K562 (cell line): ENCODE data around the gene SIRT3. TPM values are rescaled to one million over a fixed set of nuclear protein-coding genes. Genes with fewer than 3 reads are reported as not detected.

ENCODE experiments used
- ATF1 ChIP-seq, 2 experiments: fragments of 450-650 bp in 1 of 2; IDR thresholded peaks; 2 replicates each; pipeline ENCODE4 v1.6.1; 2016; ENCODE audit warnings: missing compliant biosample characterization in 1 of 2, missing genetic modification characterization in 1 of 2
- CCNT2 ChIP-seq: IDR thresholded peaks from 2 replicates; pipeline ENCODE4 v1.6.1; 2011; ENCODE audit warnings: borderline replicate concordance, low read depth, mild to moderate bottlenecking, moderate library complexity, mixed read lengths, low read length; ENCODE audit not compliant: insufficient read length; ENCODE audit errors: extremely low read depth
- COPS2 ChIP-seq: fragments of 450-650 bp; conservative IDR thresholded peaks from 2 replicates; pipeline ENCODE4 v1.6.1; 2016; ENCODE audit warnings: mild to moderate bottlenecking, moderate library complexity
- EP400 ChIP-seq: fragments of 450-650 bp; IDR thresholded peaks from 2 replicates; pipeline ENCODE4 v1.6.1; 2017; ENCODE audit warnings: antibody characterized with exemption, mild to moderate bottlenecking, moderate library complexity
- GABPA ChIP-seq: fragments of 200-800 bp; sonication (Bioruptor generic); conservative IDR thresholded peaks from 2 replicates; pipeline ENCODE4 v1.6.1; 2016; ENCODE audit warnings: low read depth, missing genetic modification characterization, missing compliant biosample characterization
- HNRNPK ChIP-seq: fragments of 200-400 bp; formaldehyde crosslinking; IDR thresholded peaks from one replicate; pipeline ENCODE4 v1.6.1; 2018; ENCODE audit warnings: mild to moderate bottlenecking, low read depth, low read length; ENCODE audit not compliant: poor library complexity, severe bottlenecking
- HOXB6 ChIP-seq: fragments of 250-450 bp; sonication (Bioruptor Pico); IDR thresholded peaks from 2 replicates; pipeline ENCODE4 v1.5.1; 2022; ENCODE audit warnings: mild to moderate bottlenecking, borderline replicate concordance
- KLF1 ChIP-seq: fragments of 450-650 bp; IDR thresholded peaks from 2 replicates; pipeline ENCODE4 v1.6.1; 2016; ENCODE audit warnings: missing genetic modification characterization, missing compliant biosample characterization
- PHB ChIP-seq: fragments of 250-450 bp; sonication (Bioruptor Pico); IDR thresholded peaks from 2 replicates; pipeline ENCODE4 v1.5.0; 2021
- RBM22 ChIP-seq: fragments of 200-400 bp; formaldehyde crosslinking; IDR thresholded peaks from 2 replicates; pipeline ENCODE4 v1.6.1; 2018; ENCODE audit warnings: low read length, low read depth; ENCODE audit not compliant: poor library complexity, severe bottlenecking
- RFX1 ChIP-seq: fragments of 450-650 bp; IDR thresholded peaks from 2 replicates; pipeline ENCODE4 v1.6.1; 2016; ENCODE audit warnings: mild to moderate bottlenecking, moderate library complexity
- SIRT6 ChIP-seq: IDR thresholded peaks from one replicate; pipeline ENCODE4 v1.6.1; 2012; ENCODE audit warnings: low read depth, mild to moderate bottlenecking, control low read depth, inconsistent platforms, low read length, moderate library complexity
- SOX6 ChIP-seq: fragments of 450-650 bp; IDR thresholded peaks from 2 replicates; pipeline ENCODE4 v1.6.1; 2014; ENCODE audit warnings: mild to moderate bottlenecking
- TEAD4 ChIP-seq, 2 experiments: sonication (generic) in 1 of 2; formaldehyde crosslinking in 1 of 2; IDR thresholded peaks; 2 replicates each; pipeline versions ENCODE4 v1.6.1 to v1.8.0; 2012 to 2022; ENCODE audit warnings: borderline replicate concordance in 1 of 2, inconsistent platforms in 1 of 2, low read length in 1 of 2, mild to moderate bottlenecking in 1 of 2, missing genetic modification reagents in 1 of 2
- ZBTB7A ChIP-seq: IDR thresholded peaks from 2 replicates; pipeline ENCODE4 v1.6.1; 2011; ENCODE audit warnings: low read depth, mild to moderate bottlenecking, low read length, moderate library complexity, borderline replicate concordance; ENCODE audit not compliant: control insufficient read depth
- ZNF12 ChIP-seq: sonication (generic); formaldehyde crosslinking; IDR thresholded peaks from 2 replicates; pipeline ENCODE4 v1.4.0; 2020; ENCODE audit warnings: mild to moderate bottlenecking, missing genetic modification reagents
- ZNF316 ChIP-seq: fragments of 450-650 bp; IDR thresholded peaks from 2 replicates; pipeline ENCODE4 v1.6.1; 2016
- polyA plus RNA-seq, 8 experiments: library from polyadenylated mRNA; depleted of rRNA in 4 of 8; stranded (reverse) in 5 of 8; unstranded in 3 of 8; fragments of >200 nt; fragmentation: Nextera tagmentation in 2 of 8; fragmentation: Illumina TruSeq in 1 of 8; extraction: Ambion mirVana in 2 of 8; extraction: Trizol in 1 of 8; gene quantifications; 2 replicates each; pipeline versions ENCODE4 v1.2.1 to v1.2.3, GENCODE V29; 2011 to 2014; ENCODE audit warnings: inconsistent platforms in 1 of 8, missing spikeins in 1 of 8
- total RNA-seq, 7 experiments: library from RNA; depleted of rRNA in 6 of 7; stranded (reverse); fragments of >200 nt in 6 of 7; fragmentation: Illumina TruSeq in 2 of 7; extraction: Trizol in 2 of 7; gene quantifications; 2 replicates each; pipeline versions ENCODE4 v1.2.1 to v1.2.3, GENCODE V29; 2011 to 2021; ENCODE audit warnings: low replicate concordance in 1 of 7
- TF ChIP-seq, protein P1 (sequence below): fragments of 450-650 bp; IDR thresholded peaks from 2 replicates; pipeline ENCODE4 v1.6.1; 2016; ENCODE audit warnings: antibody characterized with exemption
- TF ChIP-seq, protein P2 (sequence below): IDR thresholded peaks from 2 replicates; pipeline ENCODE4 v1.6.1; 2014; ENCODE audit warnings: antibody characterized with exemption
- TF ChIP-seq, protein P3 (sequence below): fragments of 250-450 bp; sonication (Bioruptor Pico); IDR thresholded peaks from 2 replicates; pipeline ENCODE4 v1.4.0; 2020

The SIRT3 gene
- total and polyA plus RNA-seq, 9 of the 15 experiments (the other 6 are each of a cell fraction or from before 2014, with no cell fraction given): 1.9 to 27.5 (median 14.5) TPM

DNA sequence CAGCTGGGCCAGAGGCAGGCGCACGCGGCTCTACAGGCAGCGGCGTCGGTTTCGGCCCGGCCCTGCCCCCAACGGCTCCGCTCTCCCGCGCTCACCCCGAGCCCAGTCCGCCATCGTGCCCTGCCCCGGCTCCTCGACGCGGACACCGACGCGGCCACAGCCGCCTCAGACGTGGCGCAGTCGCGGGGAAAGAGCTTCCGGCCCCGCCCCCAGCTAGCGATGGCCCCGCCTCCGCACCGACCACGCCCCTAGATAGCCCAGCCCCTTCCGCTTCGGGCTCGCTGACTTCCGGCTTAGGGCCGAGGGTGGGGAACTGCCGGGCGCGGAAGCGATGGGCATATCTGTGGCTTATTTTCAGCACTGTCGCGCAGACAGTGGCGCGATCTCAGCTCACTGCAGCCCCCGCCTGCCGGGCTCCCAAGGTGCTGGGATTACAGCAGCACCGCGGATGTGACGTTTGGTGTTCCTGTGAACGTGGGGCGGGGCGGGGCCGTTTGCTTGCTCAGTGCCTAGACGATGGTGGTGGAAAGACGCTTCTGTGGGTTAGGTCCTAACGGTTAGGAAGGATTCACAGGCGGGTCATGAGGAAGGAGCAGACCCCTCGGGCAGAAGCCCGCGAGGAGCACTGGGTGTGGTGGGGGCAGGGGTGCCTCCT, 28.8 kb downstream of the SIRT3 start, which contains the start of the genes BET1L and RIC8A (continued):
- TF ChIP-seq EP400: peak; percentile 89
- no peak; the same call in 1 of the 2 replicates for TF ChIP-seq ATF1 (CRISPR knock-in tag; IDR thresholded peaks at IDR 0.05)
- TF ChIP-seq ATF1 (tag; IDR thresholded peaks at IDR 0.05): peak; percentile 92
- TF ChIP-seq SOX6: peak; percentile 63; the same call in 1 of the 2 replicates
- TF ChIP-seq ZNF316: no peak
- peak; percentile 96 for TF ChIP-seq GABPA (tag)
- TF ChIP-seq RBM22: no peak
- TF ChIP-seq ZNF12 (CRISPR knock-in tag): no peak; the same call in 1 of the 2 replicates
- TF ChIP-seq HNRNPK: no peak
- no peak for TF ChIP-seq COPS2
- TF ChIP-seq PHB (CRISPR knock-in tag): no peak; the same call in 1 of the 2 replicates
- TF ChIP-seq ZBTB7A: peak; percentile 26; the same call in 1 of the 2 replicates
- no peak for TF ChIP-seq TEAD4 (IDR thresholded peaks at IDR 0.05; ENCODE audit: low read length)
- TF ChIP-seq TEAD4 (CRISPR knock-in tag; IDR thresholded peaks at IDR 0.05; ENCODE audit: borderline replicate concordance): no peak
- TF ChIP-seq, protein P1, sequence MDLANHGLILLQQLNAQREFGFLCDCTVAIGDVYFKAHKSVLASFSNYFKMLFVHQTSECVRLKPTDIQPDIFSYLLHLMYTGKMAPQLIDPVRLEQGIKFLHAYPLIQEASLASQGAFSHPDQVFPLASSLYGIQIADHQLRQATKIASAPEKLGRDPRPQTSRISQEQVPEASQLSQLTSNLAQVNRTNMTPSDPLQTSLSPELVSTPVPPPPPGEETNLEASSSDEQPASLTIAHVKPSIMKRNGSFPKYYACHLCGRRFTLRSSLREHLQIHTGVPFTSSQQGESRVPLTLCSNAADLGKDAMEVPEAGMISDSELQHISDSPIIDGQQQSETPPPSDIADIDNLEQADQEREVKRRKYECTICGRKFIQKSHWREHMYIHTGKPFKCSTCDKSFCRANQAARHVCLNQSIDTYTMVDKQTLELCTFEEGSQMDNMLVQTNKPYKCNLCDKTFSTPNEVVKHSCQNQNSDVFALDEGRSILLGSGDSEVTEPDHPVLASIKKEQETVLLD: 0 out of 2 replicates have a peak, but pooled peaks have one; percentile 30
- TF ChIP-seq, protein P2, sequence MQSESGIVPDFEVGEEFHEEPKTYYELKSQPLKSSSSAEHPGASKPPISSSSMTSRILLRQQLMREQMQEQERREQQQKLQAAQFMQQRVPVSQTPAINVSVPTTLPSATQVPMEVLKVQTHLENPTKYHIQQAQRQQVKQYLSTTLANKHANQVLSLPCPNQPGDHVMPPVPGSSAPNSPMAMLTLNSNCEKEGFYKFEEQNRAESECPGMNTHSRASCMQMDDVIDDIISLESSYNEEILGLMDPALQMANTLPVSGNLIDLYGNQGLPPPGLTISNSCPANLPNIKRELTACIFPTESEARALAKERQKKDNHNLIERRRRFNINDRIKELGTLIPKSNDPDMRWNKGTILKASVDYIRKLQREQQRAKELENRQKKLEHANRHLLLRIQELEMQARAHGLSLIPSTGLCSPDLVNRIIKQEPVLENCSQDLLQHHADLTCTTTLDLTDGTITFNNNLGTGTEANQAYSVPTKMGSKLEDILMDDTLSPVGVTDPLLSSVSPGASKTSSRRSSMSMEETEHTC: no peak
- no peak for TF ChIP-seq SIRT6
- TF ChIP-seq HOXB6 (CRISPR knock-in tag): no peak
- TF ChIP-seq CCNT2: peak; percentile 70
- TF ChIP-seq RFX1: no peak
- 0 out of 2 replicates have a peak, but pooled peaks have one; percentile 53 for TF ChIP-seq KLF1 (tag)
- TF ChIP-seq, protein P3, sequence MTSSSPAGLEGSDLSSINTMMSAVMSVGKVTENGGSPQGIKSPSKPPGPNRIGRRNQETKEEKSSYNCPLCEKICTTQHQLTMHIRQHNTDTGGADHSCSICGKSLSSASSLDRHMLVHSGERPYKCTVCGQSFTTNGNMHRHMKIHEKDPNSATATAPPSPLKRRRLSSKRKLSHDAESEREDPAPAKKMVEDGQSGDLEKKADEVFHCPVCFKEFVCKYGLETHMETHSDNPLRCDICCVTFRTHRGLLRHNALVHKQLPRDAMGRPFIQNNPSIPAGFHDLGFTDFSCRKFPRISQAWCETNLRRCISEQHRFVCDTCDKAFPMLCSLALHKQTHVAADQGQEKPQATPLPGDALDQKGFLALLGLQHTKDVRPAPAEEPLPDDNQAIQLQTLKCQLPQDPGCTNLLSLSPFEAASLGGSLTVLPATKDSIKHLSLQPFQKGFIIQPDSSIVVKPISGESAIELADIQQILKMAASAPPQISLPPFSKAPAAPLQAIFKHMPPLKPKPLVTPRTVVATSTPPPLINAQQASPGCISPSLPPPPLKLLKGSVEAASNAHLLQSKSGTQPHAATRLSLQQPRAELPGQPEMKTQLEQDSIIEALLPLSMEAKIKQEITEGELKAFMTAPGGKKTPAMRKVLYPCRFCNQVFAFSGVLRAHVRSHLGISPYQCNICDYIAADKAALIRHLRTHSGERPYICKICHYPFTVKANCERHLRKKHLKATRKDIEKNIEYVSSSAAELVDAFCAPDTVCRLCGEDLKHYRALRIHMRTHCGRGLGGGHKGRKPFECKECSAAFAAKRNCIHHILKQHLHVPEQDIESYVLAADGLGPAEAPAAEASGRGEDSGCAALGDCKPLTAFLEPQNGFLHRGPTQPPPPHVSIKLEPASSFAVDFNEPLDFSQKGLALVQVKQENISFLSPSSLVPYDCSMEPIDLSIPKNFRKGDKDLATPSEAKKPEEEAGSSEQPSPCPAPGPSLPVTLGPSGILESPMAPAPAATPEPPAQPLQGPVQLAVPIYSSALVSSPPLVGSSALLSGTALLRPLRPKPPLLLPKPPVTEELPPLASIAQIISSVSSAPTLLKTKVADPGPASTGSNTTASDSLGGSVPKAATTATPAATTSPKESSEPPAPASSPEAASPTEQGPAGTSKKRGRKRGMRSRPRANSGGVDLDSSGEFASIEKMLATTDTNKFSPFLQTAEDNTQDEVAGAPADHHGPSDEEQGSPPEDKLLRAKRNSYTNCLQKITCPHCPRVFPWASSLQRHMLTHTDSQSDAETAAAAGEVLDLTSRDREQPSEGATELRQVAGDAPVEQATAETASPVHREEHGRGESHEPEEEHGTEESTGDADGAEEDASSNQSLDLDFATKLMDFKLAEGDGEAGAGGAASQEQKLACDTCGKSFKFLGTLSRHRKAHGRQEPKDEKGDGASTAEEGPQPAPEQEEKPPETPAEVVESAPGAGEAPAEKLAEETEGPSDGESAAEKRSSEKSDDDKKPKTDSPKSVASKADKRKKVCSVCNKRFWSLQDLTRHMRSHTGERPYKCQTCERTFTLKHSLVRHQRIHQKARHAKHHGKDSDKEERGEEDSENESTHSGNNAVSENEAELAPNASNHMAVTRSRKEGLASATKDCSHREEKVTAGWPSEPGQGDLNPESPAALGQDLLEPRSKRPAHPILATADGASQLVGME (CRISPR knock-in tag): no peak
